GM19025 (cell line): ENCODE measurements around the gene OBSL1.

Experiments used
- ATAC-seq: cut with Tn5 transposase; IDR thresholded peaks from one replicate; pipeline ENCODE4 v1.9.1; 2021; ENCODE audit warnings: mild to moderate bottlenecking, low read depth, moderate library complexity; ENCODE audit not compliant: unreplicated experiment

Gene OBSL1

DNA sequence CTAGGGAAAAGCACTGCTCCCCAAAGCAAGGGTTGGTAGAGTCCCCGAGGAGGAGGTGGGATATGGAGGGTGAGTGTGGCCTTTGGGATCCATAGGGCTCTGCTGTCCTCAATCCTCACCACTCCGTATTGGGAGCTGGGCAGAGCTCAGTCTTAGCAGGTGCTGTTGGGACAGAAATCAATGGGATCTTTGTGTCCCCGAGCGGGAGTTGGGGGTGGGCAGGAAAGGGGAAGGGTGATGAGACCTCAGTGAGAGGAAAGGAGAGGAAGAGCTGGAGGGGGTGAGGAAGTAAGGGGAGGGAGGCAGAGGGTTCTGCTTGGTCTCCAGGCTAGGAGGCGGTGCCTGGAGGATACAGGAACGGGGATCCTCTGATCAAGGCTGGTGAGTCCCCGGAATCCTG, 54.5 kb downstream of the OBSL1 start:
- no peak for ATAC-seq

DNA sequence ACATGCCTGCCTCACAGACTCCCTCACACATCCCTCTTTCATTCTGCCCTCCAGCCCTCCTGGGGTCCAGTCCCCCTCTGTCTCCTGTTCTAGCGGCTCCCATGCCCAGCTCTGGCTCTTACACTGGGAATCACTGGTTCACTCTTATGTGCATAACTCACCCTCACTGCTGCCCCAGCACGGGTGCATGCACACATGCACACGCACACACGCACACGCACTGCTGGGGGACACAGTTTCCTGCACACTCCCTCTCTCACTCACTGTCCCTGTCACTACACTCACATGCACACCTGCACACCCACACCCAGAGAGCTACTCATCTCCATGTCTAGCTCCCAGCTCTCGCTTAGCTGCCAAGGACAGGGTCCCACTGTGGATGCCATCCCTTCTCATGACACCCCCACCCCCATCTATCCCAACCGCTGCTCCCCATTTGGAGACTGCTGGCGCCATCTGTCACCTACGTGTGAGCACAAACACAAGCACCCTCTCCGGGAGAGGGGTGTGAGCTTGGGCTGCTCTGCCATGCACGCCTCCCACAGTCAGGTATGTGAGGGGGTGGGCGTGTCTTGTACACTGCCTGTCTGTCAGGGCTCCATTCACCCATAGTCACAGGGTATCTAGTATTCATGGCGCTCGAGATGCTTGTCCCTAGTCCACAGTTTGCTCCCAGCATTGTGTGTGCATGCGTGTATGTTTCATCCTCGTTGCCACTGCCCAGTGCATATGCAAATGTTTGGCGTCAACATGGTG, 55.3 kb downstream of the OBSL1 start:
- ATAC-seq: no peak

DNA sequence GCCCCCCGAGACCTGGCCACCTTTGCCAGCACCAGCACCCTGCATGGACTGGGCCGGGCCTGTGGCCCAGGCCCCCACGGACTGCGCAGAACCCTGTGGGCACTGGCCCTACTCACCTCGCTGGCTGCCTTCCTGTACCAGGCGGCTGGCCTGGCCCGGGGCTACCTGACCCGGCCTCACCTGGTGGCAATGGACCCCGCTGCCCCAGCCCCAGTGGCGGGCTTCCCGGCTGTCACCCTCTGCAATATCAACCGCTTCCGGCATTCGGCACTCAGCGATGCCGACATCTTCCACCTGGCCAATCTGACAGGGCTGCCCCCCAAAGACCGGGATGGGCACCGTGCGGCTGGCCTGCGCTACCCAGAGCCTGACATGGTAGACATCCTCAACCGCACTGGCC, 56.5 kb downstream of the OBSL1 start:
- no peak for ATAC-seq

DNA sequence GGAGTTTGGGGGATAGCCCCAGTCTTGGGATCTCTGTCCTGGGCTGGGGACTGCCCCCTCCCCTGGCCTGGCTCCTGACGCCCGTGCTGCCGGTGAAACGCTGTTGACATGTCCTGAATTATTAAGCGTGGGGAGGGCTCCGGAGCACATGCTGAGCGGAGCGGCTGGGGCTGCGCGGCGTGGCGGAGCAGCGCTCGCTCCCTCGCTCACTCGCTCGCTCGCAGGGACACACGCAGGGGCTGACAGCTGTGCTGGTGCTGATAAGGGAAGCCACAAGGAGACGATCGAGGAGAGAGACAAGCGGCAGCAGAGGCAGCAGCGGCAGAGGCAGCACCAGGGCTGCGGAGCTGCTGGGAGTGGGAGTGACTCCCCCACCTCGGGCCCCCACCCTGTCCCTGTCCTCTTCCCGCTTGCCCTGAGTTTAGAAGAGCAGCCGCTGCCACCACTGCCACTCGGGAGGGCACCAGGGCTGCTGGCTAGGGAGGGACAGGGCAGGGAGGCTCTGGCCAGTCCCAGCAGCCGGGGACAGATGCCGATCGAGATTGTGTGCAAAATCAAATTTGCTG, 57.1 kb downstream of the OBSL1 start, which contains the start of gene ASIC4:
ASIC4 (plus strand) TSS at position 287 of the 566 bp plus-strand sequence; CDS start at position 530, 243 bp downstream.
- ATAC-seq: no peak

DNA sequence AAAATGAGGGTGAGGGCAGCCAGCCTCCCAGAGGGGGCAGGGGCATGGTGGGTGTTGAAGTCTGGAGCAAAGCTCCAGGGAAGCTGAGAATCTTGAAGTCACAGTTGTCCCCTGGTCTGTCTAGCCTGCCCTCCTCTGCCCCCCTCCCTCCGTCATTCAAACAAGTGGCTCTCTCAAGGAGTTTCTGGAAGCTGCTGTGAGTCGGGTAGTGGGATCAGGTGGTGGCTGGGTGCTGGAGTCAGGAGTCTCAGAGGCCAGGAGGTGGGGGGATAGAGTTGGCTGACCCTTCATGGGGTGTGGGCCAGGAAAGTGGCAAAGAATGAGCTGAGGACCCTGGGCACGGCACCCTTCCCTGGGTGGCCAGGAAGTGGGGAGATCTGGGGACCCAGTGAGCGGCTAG, 57.6 kb downstream of the OBSL1 start:
- no peak for ATAC-seq

DNA sequence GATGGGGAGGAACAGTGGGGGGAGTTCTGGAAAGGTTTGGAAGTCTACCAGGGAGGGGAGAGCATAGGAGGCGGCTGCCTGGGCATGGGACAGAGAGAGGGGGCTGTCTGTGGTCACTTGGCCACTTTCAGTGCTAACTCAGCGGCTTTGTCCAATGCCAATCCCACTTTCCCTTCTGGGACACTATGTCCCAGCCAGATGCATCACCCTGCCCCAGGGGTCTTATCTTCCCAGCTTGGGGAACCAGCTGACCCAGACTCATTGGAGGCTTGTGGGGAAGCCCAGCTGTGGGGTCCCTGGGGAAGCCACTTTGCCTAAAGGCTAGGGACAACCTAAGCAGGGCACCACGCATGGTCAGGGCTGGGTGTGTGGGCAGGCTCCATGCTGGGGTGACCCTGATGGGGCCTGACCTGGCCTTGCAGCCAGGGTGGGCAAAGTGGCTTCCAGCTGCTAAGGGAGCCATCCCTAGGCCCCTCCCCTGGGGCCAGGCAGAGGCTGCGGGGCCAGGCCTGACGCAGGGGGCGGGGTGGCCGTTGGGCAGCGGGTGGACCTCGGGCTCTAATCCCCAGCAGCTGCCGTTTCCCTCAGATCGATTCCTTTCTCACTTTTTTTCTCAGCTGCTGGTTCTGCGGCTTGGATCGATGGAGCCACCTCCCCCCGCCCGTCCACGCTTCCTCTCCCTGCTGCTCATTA, 58.7 kb downstream of the OBSL1 start:
- no peak for ATAC-seq

DNA sequence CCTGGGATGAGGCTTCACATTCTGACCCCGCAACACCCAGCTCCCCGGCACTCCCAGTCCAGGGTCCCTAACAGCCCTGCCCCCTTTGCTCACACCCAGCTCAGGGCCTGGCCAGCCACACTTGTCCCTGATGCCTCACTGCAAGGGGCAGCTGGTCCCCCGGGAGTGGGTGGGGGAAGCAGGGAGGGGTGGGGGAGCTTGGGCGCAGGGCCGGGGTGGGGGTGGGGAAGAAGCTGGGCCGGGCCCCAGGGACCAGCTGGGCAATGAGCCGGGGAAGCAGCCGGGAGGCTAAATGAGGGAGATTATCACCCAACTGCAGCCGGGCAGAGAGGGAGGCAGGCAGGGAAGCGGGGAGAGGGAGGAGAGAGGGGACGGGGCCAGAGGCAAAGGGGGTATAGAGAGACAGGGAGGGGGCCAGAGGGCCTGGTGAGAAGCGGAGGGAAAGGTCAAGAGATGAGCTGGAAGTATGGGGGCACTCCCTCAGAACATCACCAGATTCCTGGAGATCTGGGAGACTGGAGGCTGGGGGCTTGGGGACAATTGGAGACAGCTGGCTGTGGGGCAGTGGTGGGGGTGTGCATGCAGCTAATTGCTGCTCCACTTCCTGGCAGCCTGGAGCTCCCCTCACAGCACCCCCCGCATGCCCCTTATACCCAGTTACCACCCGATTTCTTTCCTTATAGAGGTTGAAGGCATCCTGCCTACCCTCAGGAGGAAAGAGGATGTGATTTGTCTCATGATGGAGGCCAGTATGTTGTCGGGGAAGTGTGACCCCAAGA, 59.6 kb downstream of the OBSL1 start:
- no peak for ATAC-seq

DNA sequence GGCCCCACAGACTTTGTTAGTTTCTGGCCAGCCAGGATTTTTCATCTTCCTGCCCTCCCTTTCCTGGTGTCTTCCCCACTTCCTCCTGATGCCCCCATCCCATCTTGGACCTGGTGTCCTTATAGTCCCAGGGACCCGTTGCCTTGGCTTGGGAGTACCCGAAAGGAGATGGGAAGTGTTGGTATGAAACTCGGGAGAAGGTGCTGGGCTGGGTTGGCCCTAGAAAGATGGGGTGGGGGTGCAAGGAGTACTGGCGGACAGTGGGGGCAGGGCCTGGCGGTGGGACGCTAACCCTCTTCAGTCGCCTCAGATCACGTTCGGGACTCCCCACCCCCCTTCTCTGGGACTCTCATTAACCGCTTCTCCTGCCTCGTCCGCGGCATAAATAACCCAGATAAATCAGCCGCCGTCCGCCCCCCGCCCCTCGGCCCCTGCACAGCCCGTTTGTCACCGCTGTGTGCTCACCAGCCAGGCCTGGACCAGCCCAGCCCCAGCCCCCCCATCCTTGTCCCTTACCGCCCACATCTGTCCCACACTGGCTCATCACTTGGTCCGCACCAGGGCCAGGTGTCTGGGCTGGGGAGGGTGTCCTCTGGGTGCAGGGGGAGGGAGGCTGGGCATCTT, 60.7 kb downstream of the OBSL1 start:
- no peak for ATAC-seq

DNA sequence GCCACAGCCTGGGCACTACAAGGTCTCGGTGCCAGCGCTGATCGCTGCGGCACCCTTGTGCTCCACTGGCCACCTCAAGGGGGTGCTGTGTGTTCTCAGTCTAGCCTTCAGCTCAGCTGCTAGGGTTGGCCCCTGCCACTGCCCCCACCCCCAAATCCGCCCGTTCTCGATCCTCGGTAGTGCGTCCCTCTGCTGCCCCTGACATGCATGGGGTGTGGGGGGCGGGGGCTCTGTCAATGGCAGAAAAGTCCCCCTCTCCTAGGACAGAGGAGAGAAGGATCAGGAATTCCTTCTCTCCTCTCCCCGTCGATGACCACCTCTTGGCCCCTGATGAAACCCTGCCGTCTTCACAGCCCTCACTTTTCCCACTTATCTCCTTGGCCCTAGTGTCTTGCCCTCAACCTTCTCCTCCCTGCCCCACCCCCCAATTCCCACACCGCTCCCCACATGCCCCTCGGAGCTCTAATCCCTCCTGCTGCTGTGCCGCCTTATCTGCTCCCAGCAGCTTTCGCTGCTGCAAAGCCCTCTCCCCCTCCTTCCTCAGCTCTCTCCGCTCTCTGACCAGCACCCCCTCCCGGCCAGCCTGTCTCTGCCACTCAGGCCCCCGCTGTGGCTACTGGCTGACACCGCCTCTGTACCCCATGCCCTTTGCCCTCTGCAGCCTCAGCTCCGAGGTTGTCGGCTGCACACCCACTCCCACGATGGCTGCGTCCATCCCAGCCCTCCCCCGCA, 61.4 kb downstream of the OBSL1 start:
- ATAC-seq: no peak

DNA sequence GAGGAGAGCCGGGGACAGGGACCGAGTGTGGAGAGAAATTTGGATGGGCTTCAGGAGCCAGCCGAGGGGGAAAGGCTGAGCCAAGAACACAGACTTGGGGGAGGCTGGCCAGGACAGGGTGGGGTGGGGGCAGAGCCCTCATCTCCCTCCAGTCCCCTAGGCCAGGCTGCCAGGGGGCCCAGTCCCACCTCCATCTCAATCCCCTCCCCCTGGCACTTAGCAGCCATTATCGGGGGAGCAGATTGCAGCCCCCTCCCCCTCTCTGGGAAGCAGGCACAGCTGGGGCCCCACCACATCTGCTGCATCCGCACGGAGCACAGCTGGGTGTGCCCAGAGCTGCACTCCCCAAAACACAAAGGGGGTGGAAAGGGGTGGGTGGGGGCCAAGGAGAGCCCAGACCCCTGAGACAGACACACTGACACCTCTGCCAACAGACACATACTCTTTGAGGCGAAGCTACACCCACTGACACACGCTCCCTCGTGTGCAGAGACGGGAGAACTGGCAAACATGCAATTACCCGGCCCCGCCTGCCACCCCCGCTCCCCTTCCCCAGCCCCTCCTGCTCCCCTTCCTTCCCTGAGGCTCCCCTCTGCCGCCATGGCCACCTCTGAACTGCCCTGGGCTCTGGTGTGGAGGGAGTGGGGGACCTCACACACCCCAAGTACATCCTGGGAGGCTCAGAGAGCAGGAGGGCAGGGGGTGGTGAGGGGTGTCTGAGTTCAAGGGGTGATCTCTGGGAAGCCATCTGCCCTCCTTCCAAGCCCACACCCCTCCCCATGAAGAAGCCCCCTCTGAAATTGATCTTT, 62.2 kb downstream of the OBSL1 start:
- no peak for ATAC-seq

DNA sequence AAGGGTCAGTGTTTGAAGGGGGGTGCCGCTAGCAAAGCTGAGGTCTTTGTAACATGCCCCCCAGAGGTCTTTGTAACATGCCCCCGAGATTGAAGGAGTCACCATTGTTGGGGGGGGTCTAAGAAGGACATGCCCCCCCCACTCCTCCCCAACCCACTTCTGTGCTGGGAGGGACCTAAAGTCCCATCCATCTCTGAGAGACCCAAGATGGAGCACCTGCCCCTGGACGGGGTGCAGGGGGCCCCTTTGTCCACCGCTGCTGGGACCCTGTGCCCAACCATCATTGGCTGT, 63.0 kb downstream of the OBSL1 start:
- no peak for ATAC-seq

DNA sequence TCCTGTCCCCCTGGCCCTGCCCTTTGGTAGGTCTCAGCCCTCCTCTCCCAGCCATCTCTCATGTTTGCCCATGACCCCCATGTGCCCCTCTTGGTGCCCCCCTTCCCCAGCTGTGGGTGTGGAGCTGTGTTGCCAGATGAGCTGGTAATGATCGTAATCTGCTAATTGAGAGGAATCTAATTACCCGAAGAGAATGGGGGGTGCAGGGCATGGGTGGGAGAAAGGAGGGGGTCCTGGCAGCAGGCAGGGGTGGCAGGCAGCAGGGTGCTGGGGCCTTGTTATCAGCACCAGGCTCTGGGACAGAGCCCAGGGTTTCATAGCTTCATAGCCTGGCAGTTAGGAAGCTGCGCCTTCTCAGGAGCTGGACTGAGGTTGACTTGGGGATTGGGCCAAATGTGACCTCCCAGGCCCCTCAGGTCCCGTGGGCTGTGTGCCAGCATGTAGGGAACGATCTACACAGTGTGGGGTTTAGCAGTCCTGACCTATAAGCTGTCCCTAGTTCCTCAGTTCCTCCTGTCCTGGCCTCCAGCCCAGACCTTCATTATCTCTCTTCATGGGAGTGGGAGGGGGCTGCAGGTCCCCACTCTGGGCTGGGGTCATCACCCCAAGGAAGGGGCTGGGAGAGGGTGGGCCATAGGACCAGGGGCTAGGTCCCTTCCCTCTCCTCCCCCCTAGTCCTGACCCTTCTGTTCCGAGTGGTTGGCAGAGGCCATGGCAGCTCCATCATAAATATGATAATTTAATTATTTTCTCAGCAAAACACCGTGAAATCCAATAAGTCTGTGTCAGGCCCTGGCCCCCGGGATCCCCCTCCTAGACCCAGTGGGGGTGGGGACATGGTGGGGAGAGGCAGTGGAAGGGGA, 63.5 kb downstream of the OBSL1 start:
- ATAC-seq: no peak

DNA sequence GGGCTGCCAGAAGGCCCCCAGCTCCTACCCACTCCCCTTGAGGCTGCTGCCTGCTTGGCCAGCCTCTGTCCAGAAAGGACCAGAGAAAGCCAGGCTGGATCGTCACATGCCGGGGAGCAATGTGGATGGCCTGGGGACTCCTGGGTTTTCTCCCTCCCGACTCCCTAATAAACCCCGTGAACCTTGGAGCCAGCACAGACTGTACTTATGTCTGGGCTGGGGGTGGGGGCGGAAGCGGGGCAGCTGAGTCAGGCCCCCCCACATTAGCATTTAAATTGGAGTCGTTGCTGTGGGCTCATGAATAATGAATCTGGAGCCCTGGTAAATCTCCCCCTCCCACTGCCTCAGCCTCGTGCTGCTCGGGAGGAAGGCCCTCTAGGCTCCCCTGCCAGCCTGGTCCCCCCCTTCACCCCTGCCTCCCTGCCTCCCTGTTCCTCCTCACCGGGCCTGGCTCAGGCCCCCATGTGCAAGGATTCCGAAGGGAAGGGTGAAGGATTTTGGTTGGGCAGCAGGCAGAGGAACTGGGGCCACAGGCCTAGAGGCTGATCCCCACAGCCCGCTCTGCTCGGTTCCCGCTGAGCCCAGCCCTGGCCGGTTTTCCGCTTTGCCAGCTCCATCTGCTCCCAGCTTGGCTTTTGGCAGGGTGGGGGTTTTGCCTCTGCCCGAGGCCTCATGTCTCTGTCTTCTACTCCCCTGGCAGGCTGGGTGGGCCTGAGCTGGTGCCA, 64.4 kb downstream of the OBSL1 start:
- no peak for ATAC-seq

DNA sequence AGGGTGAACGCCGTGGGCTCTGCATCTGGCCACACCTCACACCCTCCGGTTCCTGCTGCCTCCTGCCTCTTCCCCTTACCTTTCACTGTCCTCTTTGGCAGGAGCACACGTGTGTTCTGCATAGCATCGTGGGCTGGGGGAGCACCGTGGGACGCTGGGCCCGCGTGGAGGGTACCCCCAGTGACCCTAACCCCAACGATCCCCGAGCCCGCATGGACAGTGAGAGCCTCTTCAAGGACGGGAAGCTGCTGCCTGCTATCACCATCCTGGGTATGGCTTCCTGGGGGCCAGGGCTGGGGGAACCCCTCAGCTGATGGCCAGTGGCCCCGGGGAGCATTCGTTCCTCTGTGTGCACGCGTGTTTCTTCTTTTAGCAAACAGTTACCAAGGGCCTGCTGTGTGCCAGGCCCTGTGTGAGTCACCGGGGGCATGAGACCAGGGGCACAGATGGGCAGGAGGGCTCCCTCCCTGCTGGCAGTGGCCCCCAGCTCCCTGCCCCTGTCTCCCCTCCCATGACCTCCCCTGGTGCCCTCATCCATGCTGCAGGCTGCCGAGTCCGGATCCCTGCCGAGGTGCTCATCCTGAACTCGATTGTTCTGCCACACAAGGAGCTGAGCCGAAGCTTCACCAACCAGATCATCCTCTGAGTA, 65.1 kb downstream of the OBSL1 start:
- ATAC-seq: no peak

DNA sequence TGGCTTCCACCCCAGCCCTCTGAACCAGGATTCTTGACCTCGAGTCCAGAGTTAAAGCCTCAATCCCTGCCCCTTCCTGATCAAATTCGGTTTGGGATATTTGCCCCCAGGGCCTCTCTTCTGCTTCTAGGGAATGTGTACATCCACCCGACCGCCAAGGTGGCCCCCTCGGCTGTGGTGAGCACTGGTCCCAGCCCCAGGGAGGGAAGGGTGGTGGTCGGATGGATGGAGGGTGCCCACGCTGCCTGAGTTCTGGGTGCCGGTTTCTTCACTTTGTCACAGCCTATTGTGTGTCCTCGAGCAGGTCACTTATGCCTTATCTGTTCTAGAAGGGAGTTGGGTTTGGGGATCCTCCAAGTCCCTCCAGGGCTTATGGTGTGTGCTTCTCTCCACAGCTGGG, 65.8 kb downstream of the OBSL1 start:
- no peak for ATAC-seq

DNA sequence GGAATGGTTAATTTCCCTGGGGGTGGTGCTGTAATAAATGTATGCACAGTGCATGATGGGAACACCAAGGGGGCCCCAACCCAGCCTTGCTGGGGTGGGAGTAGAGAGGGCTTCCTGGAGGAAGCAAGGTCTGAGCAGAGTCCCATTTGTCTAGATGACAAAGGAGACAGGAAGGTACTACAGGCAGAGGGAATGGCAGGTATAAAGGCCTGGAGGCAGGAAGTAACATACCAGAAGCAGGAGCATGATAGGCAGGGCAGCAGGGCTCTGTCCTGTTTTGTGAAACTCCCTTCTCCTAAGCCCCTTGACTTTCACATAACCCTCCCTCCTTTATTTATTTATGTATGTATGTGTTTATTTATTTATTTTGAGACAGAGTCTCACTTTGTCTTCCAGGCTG, 68.7 kb downstream of the OBSL1 start:
- no peak for ATAC-seq

DNA sequence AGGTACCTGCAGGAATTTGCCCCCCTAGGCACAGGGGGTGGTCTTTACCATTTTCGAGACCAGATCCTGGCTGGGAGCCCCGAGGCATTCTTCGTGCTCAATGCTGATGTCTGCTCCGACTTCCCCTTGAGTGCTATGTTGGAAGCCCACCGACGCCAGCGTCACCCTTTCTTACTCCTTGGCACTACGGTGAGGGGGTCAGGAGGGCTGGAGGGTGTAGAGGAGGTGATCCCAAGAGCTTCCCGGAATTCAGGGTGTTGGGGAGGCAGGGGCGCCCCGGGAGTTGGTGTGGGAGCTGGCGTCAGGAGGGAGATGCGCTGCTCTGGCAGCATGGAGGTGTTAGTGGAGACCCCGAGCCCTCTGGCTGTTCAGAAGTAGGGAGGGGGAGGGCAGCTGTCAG, 69.5 kb downstream of the OBSL1 start:
- no peak for ATAC-seq
